ENCODE data around the gene SZRD1.

GRCh38 chr1:16438924-16439323 is 71.9 kb downstream of the SZRD1 start:
- TF ChIP-seq CTCF (IDR thresholded peaks at IDR 0.05; ENCODE audit: control extremely low read depth in 1 of 3, insufficient read depth in 1 of 3, low read depth in 1 of 3, low read length in 3 of 3) (no peak), CBX5 (IDR thresholded peaks at IDR 0.05; ENCODE audit: low read depth, low read length) (no peak), EGR1 (IDR thresholded peaks at IDR 0.05; ENCODE audit: borderline replicate concordance, low read depth, low read length) (no peak), EP300 (IDR thresholded peaks at IDR 0.05; ENCODE audit: borderline replicate concordance in 1 of 2, low read depth in 2 of 2, low read length in 2 of 2) (no peak), ZNF274 (IDR thresholded peaks at IDR 0.05; ENCODE audit: borderline replicate concordance, extremely low read depth, low read length) (no peak), POLR2A (IDR thresholded peaks at IDR 0.05; ENCODE audit: control extremely low read depth in 1 of 2, low read depth in 2 of 2, low read length in 2 of 2) (no peak), POLR2AphosphoS5 (IDR thresholded peaks at IDR 0.05; ENCODE audit: low read depth, low read length) (no peak), MAFK (IDR thresholded peaks at IDR 0.05; ENCODE audit: low read depth, low read length) (no peak), CBX8 (IDR thresholded peaks at IDR 0.05; ENCODE audit: borderline replicate concordance, low read depth, low read length) (no peak), SIRT6 (IDR thresholded peaks at IDR 0.05; ENCODE audit: low read length) (no peak), RFX5 (IDR thresholded peaks at IDR 0.05; ENCODE audit: borderline replicate concordance, low read depth, low read length) (no peak), GABPA (IDR thresholded peaks at IDR 0.05; ENCODE audit: borderline replicate concordance, insufficient read depth, low read length) (no peak)

Data from H1 (cell line).